ENCODE results near the gene CPA4.

Gene CPA4

GRCh38 chr7:130303551-130303950 lies 10.6 kb downstream of the CPA4 start:
- Histone ChIP-seq H4K20me1 (ENCODE audit: control insufficient read depth, insufficient read depth, low read depth, low read length) (no peaks in the 10 kb centered on the region), H3K9me2 (replicated peaks; ENCODE audit: control insufficient read depth, low read length) (no peaks in the 10 kb centered on the region), H3K27ac (ENCODE audit: low read depth, low read length) (no peak overlapping the region), H3K4me1 (ENCODE audit: control insufficient read depth, low read length) (no peaks in the 10 kb centered on the region), H3K4me2 (ENCODE audit: low read length) (no peak overlapping the region), H3K9me3 (ENCODE audit: control insufficient read depth, insufficient read depth, low read length) (no peaks in the 10 kb centered on the region), H3K79me2 (ENCODE audit: control insufficient read depth, low read length) (no peaks in the 10 kb centered on the region), H3K36me3 (ENCODE audit: control insufficient read depth, low read length) (no peaks in the 10 kb centered on the region), H3F3A (ENCODE audit: control insufficient read depth, insufficient read depth) (no peaks in the 10 kb centered on the region), H3K4me3 (ENCODE audit: low read length) (no peak overlapping the region), H3K27me3 (ENCODE audit: control insufficient read depth, low read length) (peaks cover 2% of the 10 kb centered on the region; the same call in 1 of the 2 replicates)
- TF ChIP-seq EZH2phosphoT487 (IDR thresholded peaks at IDR 0.05; ENCODE audit: borderline replicate concordance, low read length) (no peak), CTCF (IDR thresholded peaks at IDR 0.05; ENCODE audit: low read depth, low read length, poor library complexity, severe bottlenecking) (no peak)

- H3K27me3 ChIP-seq (ENCODE audit: control insufficient read depth, low read length) = no peaks in the 10 kb centered on the region; the same call in 1 of the 2 replicates
- no peaks in the 10 kb centered on the region for H3K9me3 ChIP-seq (ENCODE audit: control insufficient read depth, insufficient read depth, low read length)
- H3K9me2 ChIP-seq (replicated peaks; ENCODE audit: control insufficient read depth, low read length) = no peaks in the 10 kb centered on the region
- H3K79me2 ChIP-seq (ENCODE audit: control insufficient read depth, low read length) = no peaks in the 10 kb centered on the region
- no peaks in the 10 kb centered on the region for H3K36me3 ChIP-seq (ENCODE audit: control insufficient read depth, low read length)
- H3K4me1 ChIP-seq (ENCODE audit: control insufficient read depth, low read length) = no peaks in the 10 kb centered on the region
- TF ChIP-seq CTCF (IDR thresholded peaks at IDR 0.05; ENCODE audit: low read depth, low read length, poor library complexity, severe bottlenecking) (no peak), EZH2phosphoT487 (IDR thresholded peaks at IDR 0.05; ENCODE audit: borderline replicate concordance, low read length) (no peak)
- H3K27ac ChIP-seq (ENCODE audit: low read depth, low read length) = no peak overlapping the region
- H4K20me1 ChIP-seq (ENCODE audit: control insufficient read depth, insufficient read depth, low read depth, low read length) = no peaks in the 10 kb centered on the region
- H3K4me2 ChIP-seq (ENCODE audit: low read length) = no peak overlapping the region
- H3K4me3 ChIP-seq (ENCODE audit: low read length) = no peak overlapping the region
- no peaks in the 10 kb centered on the region for H3F3A ChIP-seq (ENCODE audit: control insufficient read depth, insufficient read depth)
Measured at GRCh38 chr7:130303982-130304381, 11.0 kb downstream of the CPA4 start.

- H3K9me2 ChIP-seq (replicated peaks; ENCODE audit: control insufficient read depth, low read length) = no peaks in the 10 kb centered on the region
- H3K27ac ChIP-seq (ENCODE audit: low read depth, low read length) = no peak overlapping the region
- H3K9me3 ChIP-seq (ENCODE audit: control insufficient read depth, insufficient read depth, low read length) = no peaks in the 10 kb centered on the region
- H3F3A ChIP-seq (ENCODE audit: control insufficient read depth, insufficient read depth) = no peaks in the 10 kb centered on the region
- H3K4me2 ChIP-seq (ENCODE audit: low read length) = no peak overlapping the region
- H4K20me1 ChIP-seq (ENCODE audit: control insufficient read depth, insufficient read depth, low read depth, low read length) = no peaks in the 10 kb centered on the region
- no peaks in the 10 kb centered on the region for H3K4me1 ChIP-seq (ENCODE audit: control insufficient read depth, low read length)
- H3K27me3 ChIP-seq (ENCODE audit: control insufficient read depth, low read length) = no peaks in the 10 kb centered on the region
- no peaks in the 10 kb centered on the region for H3K79me2 ChIP-seq (ENCODE audit: control insufficient read depth, low read length)
- TF ChIP-seq EZH2phosphoT487 (IDR thresholded peaks at IDR 0.05; ENCODE audit: borderline replicate concordance, low read length) = no peak
- no peak for TF ChIP-seq CTCF (IDR thresholded peaks at IDR 0.05; ENCODE audit: low read depth, low read length, poor library complexity, severe bottlenecking)
- H3K36me3 ChIP-seq (ENCODE audit: control insufficient read depth, low read length) = no peaks in the 10 kb centered on the region
- no peak overlapping the region for H3K4me3 ChIP-seq (ENCODE audit: low read length)
Measured at GRCh38 chr7:130304878-130305277, 11.9 kb downstream of the CPA4 start.
